Stimulated activated CD4-positive, alpha-beta T cell treated with anti-CD3 and anti-CD28 coated beads, TNF-alpha, amount 100 ng/mL, for 4 hours (primary cell): ENCODE measurements around the gene GNAZ.

ENCODE experiments used
- DNase-seq, 3 experiments: peaks; one replicate each; pipeline ENCODE4 v3.0.0-alpha.2; 2020; ENCODE audit warnings: low read depth in 3 of 3

GNAZ gene

GRCh38 chr22:23064381-23065068, 5.8 kb upstream of the GNAZ start:
- DNase-seq, result no peak

GRCh38 chr22:23065069-23065451, 5.3 kb upstream of the GNAZ start:
- DNase-seq, result no peak

GRCh38 chr22:23065495-23066122, 4.7 kb upstream of the GNAZ start:
- DNase-seq, result no peak

- no peak for DNase-seq
Observed at GRCh38 chr22:23066200-23067022, 3.9 kb upstream of the GNAZ start.

GRCh38 chr22:23067023-23067650, 3.2 kb upstream of the GNAZ start:
- no peak for DNase-seq

- no peak for DNase-seq
Observed at GRCh38 chr22:23067691-23068090, 2.6 kb upstream of the GNAZ start.

- DNase-seq, result no peak
Observed at GRCh38 chr22:23068096-23068831, 2.1 kb upstream of the GNAZ start.

GRCh38 chr22:23068832-23069385, 1.4 kb upstream of the GNAZ start:
- DNase-seq, result no peak

- DNase-seq, result peak; percentile 70 to 86 (median 75)
Observed at GRCh38 chr22:23069502-23070357, 589 bp upstream of the GNAZ start.

- DNase-seq, result no peak
Observed at GRCh38 chr22:23071230-23072076, 1.1 kb downstream of the GNAZ start.

GRCh38 chr22:23072077-23072910, 2.0 kb downstream of the GNAZ start:
- no peak for DNase-seq

- DNase-seq, result no peak
Observed at GRCh38 chr22:23072911-23073491, 2.7 kb downstream of the GNAZ start.

GRCh38 chr22:23073526-23074229, 3.4 kb downstream of the GNAZ start:
- no peak for DNase-seq

- DNase-seq, result no peak
Observed at GRCh38 chr22:23074451-23074850, 4.1 kb downstream of the GNAZ start.

GRCh38 chr22:23075050-23075449, 4.7 kb downstream of the GNAZ start:
- no peak for DNase-seq

- DNase-seq, result no peak
Observed at GRCh38 chr22:23075525-23076216, 5.4 kb downstream of the GNAZ start.
